DOHH2 (cell line): ENCODE results near the gene MYLK.

Experiments used
- CTCF ChIP-seq: fragments of 200-600 bp; sonication (generic); IDR thresholded peaks from one replicate; pipeline ENCODE4 v1.5.1; 2014; ENCODE audit warnings: antibody characterized with exemption, mild to moderate bottlenecking, low read depth, low read length; ENCODE audit not compliant: poor library complexity, severe bottlenecking
- EZH2phosphoT487 ChIP-seq: fragments of 200-600 bp; sonication (generic); IDR thresholded peaks from 2 replicates; pipeline ENCODE4 v1.6.1; 2017; ENCODE audit warnings: borderline replicate concordance, mild to moderate bottlenecking, antibody characterized with exemption, low read length, moderate library complexity, mixed read lengths

GRCh38 chr3:123694366-123695087, 189.6 kb downstream of the MYLK start:
- no peak for TF ChIP-seq CTCF
- TF ChIP-seq EZH2phosphoT487, result no peak
